PC-9 (cell line): ENCODE data around the gene FAM3D. TPM values are rescaled to one million over a fixed set of nuclear protein-coding genes. Genes with fewer than 3 reads are reported as not detected.

Experiments
- BruUV-seq: library from RNA; stranded (reverse); fragments of 400-500 nt; replicated peaks from 2 replicates; lab custom pipeline; 2021; lab: Mats Ljungman, UMichigan
- CTCF ChIA-PET: fragments of 300-600 bp; sonication (Branson Sonifier 250); formaldehyde crosslinking; loops from one replicate; lab custom pipeline; 2022; ENCODE audit warnings: antibody characterized with exemption; lab: Charles Lee
- POLR2A ChIA-PET: fragments of 300-600 bp; sonication (Branson Sonifier 250); formaldehyde crosslinking; loops from one replicate; lab custom pipeline; 2022; ENCODE audit warnings: antibody characterized with exemption; ENCODE audit not compliant: unreplicated experiment; lab: Charles Lee
- DNase-seq, 2 experiments: peaks; one replicate each; pipeline versions ENCODE4 v3.0.0 to v3.0.0-alpha.2; 2015 to 2022; ENCODE audit warnings: mixed read lengths in 1 of 2
- H2AFZ ChIP-seq: fragments of 200-600 bp; sonication (generic); 2 replicates; pipeline ENCODE4 v1.8.1; 2017; ENCODE audit warnings: antibody characterized with exemption
- H3F3A ChIP-seq: fragments of 200-600 bp; sonication (generic); 2 replicates; pipeline ENCODE4 v1.8.1; 2017; ENCODE audit warnings: antibody characterized with exemption, mild to moderate bottlenecking, low read depth; ENCODE audit not compliant: insufficient read depth
- H3K27ac ChIP-seq: fragments of 200-600 bp; sonication (generic); 2 replicates; pipeline ENCODE4 v1.6.1; 2016; ENCODE audit warnings: mixed run types
- H3K27me3 ChIP-seq: fragments of 200-600 bp; sonication (generic); 2 replicates; pipeline ENCODE4 v1.6.1; 2016; ENCODE audit warnings: low read depth, mixed run types; ENCODE audit not compliant: insufficient read depth
- H3K36me3 ChIP-seq: fragments of 200-600 bp; sonication (generic); 2 replicates; pipeline ENCODE4 v1.6.1; 2016; ENCODE audit warnings: low read depth, mixed run types
- H3K4me1 ChIP-seq: fragments of 200-600 bp; sonication (generic); replicated peaks from 2 replicates; pipeline ENCODE4 v1.6.1; 2016; ENCODE audit warnings: mixed run types; ENCODE audit not compliant: insufficient read depth
- H3K4me2 ChIP-seq: fragments of 200-600 bp; sonication (generic); 2 replicates; pipeline ENCODE4 v1.6.1; 2017; ENCODE audit warnings: mixed run types
- H3K4me3 ChIP-seq: fragments of 200-600 bp; sonication (generic); 2 replicates; pipeline ENCODE4 v1.6.1; 2016; ENCODE audit warnings: mixed run types
- H3K79me2 ChIP-seq: fragments of 200-600 bp; sonication (generic); 2 replicates; pipeline ENCODE4 v1.6.1; 2017; ENCODE audit warnings: low read depth, mixed run types
- H3K9me2 ChIP-seq: fragments of 200-600 bp; sonication (generic); 2 replicates; pipeline ENCODE4 v1.8.1; 2017; ENCODE audit warnings: mild to moderate bottlenecking; ENCODE audit not compliant: insufficient read depth
- H3K9me3 ChIP-seq: fragments of 200-600 bp; sonication (generic); 2 replicates; pipeline ENCODE4 v1.8.1; 2016; ENCODE audit warnings: low read depth; ENCODE audit not compliant: insufficient read depth
- H4K20me1 ChIP-seq: fragments of 200-600 bp; sonication (generic); 2 replicates; pipeline ENCODE4 v1.8.1; 2017; ENCODE audit not compliant: insufficient read depth
- EZH2 ChIP-seq: fragments of 200-600 bp; sonication (generic); IDR thresholded peaks from 2 replicates; pipeline ENCODE4 v1.8.0; 2017; ENCODE audit warnings: antibody characterized with exemption, low read depth
- intact Hi-C: fragments of 100-400 bp; cut with micrococcal nuclease; formaldehyde crosslinking; loops from one replicate; pipeline ENCODE4 v1.10.0; 2022; ENCODE audit not compliant: unreplicated experiment
- total RNA-seq: library from RNA; stranded (reverse); gene quantifications from 2 replicates; pipeline ENCODE4 v1.2.3, GENCODE V29; 2021
- TF ChIP-seq, protein P1 (sequence below): fragments of 200-600 bp; sonication (generic); conservative IDR thresholded peaks from 2 replicates; pipeline ENCODE4 v1.6.1; 2017; ENCODE audit warnings: mixed run types, antibody characterized with exemption, mild to moderate bottlenecking, moderate library complexity

The FAM3D gene
- total RNA-seq, 1 experiment from 2014 or later = not detected

DNA sequence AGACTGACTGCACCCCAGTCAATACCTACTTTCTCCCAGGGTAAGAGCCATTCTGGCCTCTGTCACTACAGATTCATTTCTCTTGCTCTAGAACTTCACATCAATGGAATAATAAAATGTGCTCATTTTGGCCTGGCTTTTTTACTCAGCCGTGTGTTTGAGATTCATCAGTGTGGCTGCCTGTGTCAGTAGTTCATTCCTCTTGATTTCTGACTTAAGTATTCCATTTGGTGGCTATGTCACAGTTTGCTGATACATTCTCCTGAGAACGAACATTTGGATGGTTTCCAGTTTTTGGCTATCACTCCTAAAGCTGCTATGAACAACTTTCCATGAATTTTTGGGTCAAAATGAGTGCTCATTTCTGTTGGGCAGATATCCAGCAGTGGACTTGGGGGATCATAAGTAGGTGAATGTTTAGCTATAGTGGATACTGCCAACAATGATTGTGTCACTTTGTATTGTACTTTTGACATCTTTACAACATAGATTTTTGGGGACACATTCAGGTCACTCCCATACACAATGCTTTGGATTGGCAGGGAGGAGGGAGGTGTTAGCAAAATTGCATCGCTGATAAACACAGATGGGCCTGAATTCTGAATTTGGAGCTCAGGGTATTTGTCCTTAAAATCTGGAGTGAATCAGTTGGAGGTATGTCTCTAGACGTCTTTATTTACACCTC is 69.6 kb downstream of the FAM3D start:
- Histone ChIP-seq H3K79me2 (no peaks in the 10 kb centered on the region), H3K4me1 (no peaks in the 10 kb centered on the region), H3K27me3 (peaks cover 19% of the 10 kb centered on the region), H3K4me3 (no peak overlapping the region), H4K20me1 (no peaks in the 10 kb centered on the region), H3K27ac (no peak overlapping the region), H3K36me3 (no peaks in the 10 kb centered on the region), H2AFZ (no peak overlapping the region), H3K4me2 (no peak overlapping the region), H3K9me2 (no peaks in the 10 kb centered on the region), H3K9me3 (no peaks in the 10 kb centered on the region), H3F3A (no peaks in the 10 kb centered on the region)
- ChIA-PET POLR2A (no interaction called here), CTCF (no interaction called here)
- intact Hi-C loops = no loop called here
- TF ChIP-seq, protein P1, sequence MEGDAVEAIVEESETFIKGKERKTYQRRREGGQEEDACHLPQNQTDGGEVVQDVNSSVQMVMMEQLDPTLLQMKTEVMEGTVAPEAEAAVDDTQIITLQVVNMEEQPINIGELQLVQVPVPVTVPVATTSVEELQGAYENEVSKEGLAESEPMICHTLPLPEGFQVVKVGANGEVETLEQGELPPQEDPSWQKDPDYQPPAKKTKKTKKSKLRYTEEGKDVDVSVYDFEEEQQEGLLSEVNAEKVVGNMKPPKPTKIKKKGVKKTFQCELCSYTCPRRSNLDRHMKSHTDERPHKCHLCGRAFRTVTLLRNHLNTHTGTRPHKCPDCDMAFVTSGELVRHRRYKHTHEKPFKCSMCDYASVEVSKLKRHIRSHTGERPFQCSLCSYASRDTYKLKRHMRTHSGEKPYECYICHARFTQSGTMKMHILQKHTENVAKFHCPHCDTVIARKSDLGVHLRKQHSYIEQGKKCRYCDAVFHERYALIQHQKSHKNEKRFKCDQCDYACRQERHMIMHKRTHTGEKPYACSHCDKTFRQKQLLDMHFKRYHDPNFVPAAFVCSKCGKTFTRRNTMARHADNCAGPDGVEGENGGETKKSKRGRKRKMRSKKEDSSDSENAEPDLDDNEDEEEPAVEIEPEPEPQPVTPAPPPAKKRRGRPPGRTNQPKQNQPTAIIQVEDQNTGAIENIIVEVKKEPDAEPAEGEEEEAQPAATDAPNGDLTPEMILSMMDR = no peak
- no peak for TF ChIP-seq EZH2
- no peak for DNase-seq
- no TSS peak for BruUV-seq

DNA sequence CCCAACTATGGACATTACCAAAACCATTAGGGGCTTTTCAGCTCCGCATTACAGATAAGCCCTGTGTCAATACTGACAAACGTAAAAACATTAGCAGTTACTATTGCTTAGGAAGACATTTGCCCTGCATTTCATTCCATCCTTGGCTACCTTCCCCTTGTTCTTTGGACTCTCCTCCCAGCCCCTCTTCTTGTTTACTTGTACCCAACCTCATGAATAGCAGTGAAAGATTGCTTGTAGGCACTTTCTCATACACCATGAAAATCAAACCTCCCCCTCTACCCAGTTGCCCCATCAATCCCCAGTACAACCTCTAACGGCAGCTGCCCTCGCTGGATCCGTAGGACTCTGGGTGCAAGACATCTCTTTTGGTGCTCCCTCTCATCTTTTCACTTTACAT is 72.5 kb downstream of the FAM3D start:
- Histone ChIP-seq H4K20me1 (no peaks in the 10 kb centered on the region), H3K4me2 (no peak overlapping the region), H3K79me2 (no peaks in the 10 kb centered on the region), H3K4me3 (no peak overlapping the region), H3K4me1 (no peaks in the 10 kb centered on the region), H3K36me3 (no peaks in the 10 kb centered on the region), H3K27ac (no peak overlapping the region), H3K9me2 (no peaks in the 10 kb centered on the region), H3K27me3 (peaks cover 12% of the 10 kb centered on the region; the same call in 1 of the 2 replicates), H2AFZ (no peak overlapping the region), H3K9me3 (no peaks in the 10 kb centered on the region), H3F3A (no peaks in the 10 kb centered on the region)
- POLR2A ChIA-PET = no interaction called here
- CTCF ChIA-PET = no interaction called here
- no peak for TF ChIP-seq EZH2
- TF ChIP-seq, protein P1 = no peak
- no peak for DNase-seq
- BruUV-seq = no TSS peak
- intact Hi-C loops = no loop called here

DNA sequence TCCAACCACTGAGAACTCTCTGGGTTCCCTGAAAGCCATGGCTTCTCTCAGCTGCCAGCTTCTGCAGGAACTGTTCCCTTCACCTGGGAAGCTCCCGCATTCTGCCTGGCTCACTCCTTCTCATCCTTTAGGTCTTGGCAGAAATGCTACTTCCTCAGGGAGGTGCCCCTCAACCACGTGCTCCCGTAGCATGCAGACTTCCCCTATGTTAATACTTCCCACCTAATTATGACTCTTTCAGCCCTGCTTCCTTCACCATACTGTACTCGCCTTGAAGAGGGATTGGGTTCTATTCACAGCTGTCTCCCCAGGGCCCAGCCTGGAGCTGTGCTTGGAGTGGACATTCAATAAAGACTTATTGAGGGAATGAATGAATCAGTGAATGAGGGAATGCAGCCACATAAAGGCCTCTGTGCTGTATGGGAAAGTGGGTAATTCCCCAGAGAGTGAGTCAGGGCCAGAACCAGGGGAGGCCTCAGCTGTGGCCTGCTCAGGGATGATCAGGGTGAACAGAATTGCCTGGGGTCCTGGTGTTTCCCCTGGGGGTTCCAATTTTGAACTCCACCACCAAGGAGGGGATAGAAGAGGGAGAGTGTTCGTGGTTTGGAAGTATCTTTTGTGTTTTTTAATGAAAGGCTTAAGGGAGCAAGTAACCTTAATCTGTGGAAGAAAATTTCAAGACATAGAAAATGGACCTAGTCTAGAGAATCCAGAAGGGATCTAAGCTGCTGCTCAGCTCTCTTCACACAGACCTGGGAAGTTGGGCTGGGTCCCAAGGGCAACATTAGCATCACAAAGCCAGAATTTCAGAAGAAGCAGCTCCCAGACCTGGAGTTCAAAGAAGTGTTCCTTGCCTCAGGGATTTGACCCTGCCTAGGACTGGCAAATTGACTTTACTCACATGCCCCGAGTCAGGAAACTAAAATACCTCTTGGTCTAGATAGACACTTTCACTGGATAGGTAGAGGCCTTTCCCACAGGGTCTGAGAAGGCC is 74.8 kb downstream of the FAM3D start:
- no peaks in the 10 kb centered on the region for H3K9me3 ChIP-seq
- POLR2A ChIA-PET = no interaction called here
- DNase-seq = no peak
- no peak overlapping the region for H3K4me2 ChIP-seq
- no peaks in the 10 kb centered on the region for H3K79me2 ChIP-seq
- peaks cover 12% of the 10 kb centered on the region; the same call in 1 of the 2 replicates for H3K27me3 ChIP-seq
- TF ChIP-seq, protein P1 = no peak
- TF ChIP-seq EZH2 = no peak
- H3K36me3 ChIP-seq = no peaks in the 10 kb centered on the region
- CTCF ChIA-PET = no interaction called here
- intact Hi-C loops = no loop called here
- BruUV-seq = no TSS peak
- H3K27ac ChIP-seq = no peak overlapping the region
- no peaks in the 10 kb centered on the region; the same call in 1 of the 2 replicates for H4K20me1 ChIP-seq
- no peak overlapping the region for H2AFZ ChIP-seq
- H3K9me2 ChIP-seq = no peaks in the 10 kb centered on the region
- H3K4me3 ChIP-seq = no peak overlapping the region
- no peaks in the 10 kb centered on the region for H3F3A ChIP-seq
- H3K4me1 ChIP-seq = no peaks in the 10 kb centered on the region
